GM12874 (cell line): ENCODE measurements around the gene EPAS1.

Experiments
- TF ChIP-seq, protein P1 (sequence below): IDR thresholded peaks from 2 replicates; pipeline ENCODE4 v1.5.1; 2011; ENCODE audit warnings: low read depth, mild to moderate bottlenecking, control low read depth, low read length, moderate library complexity; ENCODE audit not compliant: insufficient read depth

EPAS1 gene

DNA sequence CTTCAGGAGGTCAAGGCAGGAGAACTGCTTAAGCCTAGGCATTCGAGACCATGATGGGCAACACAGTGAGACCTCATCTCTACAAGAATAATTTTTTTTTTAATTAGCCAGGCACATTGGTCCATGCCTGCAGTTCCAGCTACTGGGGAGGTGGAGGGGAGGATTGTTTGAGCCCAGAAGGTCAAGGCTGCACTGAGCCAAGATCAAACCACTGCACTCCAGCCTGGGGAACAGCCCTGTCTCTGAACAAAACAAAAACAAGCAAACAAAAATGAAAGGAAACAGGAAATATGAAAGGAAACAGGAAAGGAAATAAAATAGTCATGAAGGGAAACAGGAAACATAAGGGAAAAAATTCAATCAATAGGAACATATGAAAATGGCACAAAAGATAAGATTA, 117.5 kb downstream of the EPAS1 start:
- TF ChIP-seq, protein P1, sequence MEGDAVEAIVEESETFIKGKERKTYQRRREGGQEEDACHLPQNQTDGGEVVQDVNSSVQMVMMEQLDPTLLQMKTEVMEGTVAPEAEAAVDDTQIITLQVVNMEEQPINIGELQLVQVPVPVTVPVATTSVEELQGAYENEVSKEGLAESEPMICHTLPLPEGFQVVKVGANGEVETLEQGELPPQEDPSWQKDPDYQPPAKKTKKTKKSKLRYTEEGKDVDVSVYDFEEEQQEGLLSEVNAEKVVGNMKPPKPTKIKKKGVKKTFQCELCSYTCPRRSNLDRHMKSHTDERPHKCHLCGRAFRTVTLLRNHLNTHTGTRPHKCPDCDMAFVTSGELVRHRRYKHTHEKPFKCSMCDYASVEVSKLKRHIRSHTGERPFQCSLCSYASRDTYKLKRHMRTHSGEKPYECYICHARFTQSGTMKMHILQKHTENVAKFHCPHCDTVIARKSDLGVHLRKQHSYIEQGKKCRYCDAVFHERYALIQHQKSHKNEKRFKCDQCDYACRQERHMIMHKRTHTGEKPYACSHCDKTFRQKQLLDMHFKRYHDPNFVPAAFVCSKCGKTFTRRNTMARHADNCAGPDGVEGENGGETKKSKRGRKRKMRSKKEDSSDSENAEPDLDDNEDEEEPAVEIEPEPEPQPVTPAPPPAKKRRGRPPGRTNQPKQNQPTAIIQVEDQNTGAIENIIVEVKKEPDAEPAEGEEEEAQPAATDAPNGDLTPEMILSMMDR: no peak

DNA sequence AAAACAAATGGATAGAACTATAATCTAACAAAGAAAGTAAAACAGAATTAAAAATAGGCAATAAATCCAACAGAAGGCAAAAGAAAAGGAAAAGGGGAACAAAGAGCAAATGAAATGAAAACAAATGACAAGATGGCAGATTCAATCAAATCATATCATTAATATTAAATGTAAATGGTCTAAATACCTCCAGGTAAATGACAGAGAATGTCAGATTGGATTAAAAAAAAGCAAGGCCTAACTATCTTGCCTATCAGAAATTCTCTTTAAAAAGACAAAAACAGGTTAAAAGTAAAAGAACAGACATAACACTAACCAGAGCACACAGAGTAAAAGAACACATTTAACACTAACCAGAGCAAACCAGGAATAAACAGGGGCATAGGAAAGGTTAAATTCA, 119.1 kb downstream of the EPAS1 start:
- TF ChIP-seq, protein P1: no peak

DNA sequence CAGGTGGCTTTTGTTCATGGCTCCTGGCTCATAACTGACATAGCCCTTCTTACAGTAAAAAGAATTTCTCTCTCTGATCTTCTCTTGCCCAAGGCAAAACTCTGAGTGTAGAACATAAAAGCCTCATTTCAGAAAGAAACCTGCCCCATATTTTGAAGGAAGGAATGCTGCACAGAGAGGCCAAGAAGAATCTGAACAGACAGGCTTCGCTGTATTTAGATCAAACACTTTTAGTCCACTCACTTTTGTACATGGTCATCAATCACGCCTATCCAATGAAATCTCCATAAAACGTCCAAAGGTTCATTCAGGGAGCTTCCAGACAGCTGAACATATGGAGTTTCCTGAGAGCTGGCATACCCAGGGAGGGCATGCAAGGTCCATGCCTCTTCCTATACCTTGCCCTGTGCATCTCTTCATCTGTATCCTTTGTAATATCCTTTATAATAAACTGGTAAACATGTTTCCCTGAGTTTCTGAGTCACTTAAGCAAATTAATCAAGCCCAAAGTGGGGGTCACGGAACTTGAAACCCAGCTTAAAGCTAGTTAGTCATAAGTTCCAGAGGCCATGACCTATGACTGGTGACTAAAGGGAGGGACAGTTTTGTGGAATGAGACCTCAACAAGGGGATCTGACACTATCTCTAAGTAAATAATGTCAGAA, 119.7 kb downstream of the EPAS1 start:
- TF ChIP-seq, protein P1: no peak

DNA sequence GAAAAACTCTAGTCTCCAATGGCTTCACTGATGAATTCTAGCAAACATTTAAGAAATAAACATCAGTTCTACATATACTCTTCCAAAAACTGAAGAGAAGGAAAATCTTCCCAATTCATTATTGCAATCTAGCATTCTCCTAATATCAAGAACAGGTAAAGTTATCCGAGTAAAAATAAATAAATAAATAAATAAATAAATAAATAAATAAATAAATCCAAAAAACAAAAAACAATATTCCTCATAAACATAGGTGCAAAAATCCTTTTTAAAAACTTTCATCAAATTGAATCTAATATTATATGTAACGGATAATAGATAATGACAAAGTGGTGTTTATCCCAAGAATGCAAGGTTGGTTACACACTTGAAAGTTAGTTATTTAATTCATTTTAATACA, 123.7 kb downstream of the EPAS1 start:
- TF ChIP-seq, protein P1: no peak

DNA sequence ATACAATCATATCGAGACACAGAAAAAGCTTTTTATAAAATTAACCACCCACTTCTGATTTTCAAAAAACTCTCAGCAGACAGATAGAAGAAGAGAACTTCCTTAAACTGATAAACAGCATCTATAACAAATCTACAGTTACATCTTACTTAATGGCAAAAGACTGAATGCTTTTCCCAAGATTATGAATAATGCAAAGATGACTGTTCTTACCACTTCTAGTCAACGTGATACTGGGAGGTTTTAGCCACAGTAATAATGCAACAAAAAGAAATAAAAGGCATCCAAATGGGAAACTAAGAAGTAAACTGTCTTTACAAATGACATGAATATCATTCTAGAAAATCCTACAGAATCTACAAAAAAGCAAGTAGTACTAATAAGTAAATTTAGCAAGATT, 124.2 kb downstream of the EPAS1 start:
- TF ChIP-seq, protein P1: no peak

DNA sequence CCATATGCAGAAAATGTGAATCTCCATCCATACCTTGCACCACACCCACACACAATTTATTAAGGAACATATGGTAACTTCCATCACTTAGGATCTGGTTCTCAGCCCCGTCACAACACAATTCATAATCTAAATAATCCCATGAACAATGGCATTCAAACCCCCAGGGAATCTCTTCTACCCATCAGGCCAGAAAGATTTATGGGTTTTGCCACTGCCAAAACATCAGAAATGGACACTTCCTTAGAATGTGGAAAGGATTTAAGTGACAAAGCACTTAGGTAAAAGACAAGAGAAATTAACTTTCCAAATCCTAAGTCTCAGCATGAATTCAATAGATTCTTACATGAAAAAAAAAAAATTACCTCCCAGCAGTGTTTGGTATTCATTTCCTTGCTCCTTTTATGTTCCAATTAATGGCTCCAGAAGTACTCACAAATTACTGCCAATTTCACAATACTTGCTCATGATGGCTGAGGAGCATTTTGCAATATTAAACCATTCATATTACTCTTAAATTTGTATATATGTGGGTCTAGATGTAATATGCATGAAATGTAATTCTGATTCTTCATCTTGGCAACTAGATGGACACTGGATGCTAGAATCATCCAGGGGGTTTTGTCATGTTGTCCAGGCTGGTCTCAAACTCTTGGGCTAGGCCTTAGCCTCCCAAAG, 125.6 kb downstream of the EPAS1 start:
- TF ChIP-seq, protein P1: no peak

DNA sequence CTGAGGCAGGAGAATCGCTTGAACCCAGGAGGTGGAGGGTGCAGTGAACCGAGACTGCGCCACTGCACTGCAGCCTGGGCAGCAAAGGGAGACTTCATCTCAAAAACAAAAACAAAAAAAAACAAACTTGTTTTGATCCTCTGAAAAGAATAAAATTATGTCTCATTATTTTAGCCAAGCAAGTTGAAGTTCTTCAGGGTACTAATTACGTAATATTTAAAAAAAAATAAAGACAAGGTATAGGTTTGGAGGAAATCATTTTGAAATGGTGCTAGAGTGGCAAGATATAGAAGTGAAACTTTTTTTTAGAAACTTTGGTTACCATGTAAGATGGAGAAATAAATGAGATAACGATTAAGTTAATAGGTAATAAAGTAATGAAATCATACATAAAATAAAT, 127.7 kb downstream of the EPAS1 start:
- TF ChIP-seq, protein P1: no peak
